Measurements from ENCODE around the gene FARS2. TPM values are rescaled to one million over a fixed set of nuclear protein-coding genes. Genes with fewer than 3 reads are reported as not detected.

The FARS2 gene
- total and polyA plus RNA-seq, 2 donors (not counting 3 experiments of a cell fraction or from before 2014, with no cell fraction given) = 20.2 to 20.5 TPM

DNA sequence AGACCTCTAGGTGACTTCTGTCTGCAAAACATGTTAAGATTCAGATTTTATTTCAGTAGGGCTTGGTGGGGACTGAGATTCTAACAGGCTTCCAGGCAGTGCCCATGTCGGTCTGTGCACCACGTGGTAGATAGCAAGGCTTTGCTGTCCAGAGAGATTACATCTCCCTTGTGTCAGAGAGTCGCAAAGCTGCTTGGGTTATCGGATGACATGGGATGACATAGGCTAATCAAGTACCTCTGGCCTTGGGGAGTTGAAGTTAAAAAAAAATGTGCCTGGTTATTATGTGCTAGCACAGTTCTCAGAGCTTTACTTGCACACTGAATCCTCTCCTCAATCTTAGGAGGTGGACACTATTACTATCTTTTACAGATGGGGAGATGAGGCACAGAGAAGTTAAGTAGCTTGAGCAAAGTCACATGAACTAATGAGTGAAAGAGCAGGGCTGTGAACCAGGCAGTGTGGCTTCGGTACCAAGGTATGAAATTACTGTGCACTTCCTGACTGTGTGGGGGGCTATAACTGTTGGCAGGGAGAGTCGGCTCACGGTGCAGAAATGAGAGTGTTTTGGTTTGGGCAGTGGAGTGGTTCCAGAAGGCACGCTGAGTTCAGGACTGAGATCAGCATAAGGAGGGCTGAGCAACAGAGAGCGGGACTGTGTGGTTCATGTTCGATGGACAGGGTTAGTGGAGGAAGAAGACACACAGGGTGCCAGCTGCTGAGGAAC is 41.1 kb downstream of the FARS2 start:
- POLR2A ChIA-PET = no interaction called here
- no peaks in the 10 kb centered on the region for H3K36me3 ChIP-seq (ENCODE audit: control insufficient read depth in 2 of 2, extremely low read depth in 1 of 2, insufficient read depth in 2 of 2, low read length in 2 of 2)
- H3K79me2 ChIP-seq (ENCODE audit: control insufficient read depth, insufficient read depth, low read length) = no peaks in the 10 kb centered on the region
- CTCF ChIA-PET = interaction anchor here (0.6 to 4.5 kb wide), 8 partner anchors 7 to 245 kb away, joined by 3 to 37 read pairs (median 4); no protein-coding TSS in a partner anchor
- intact Hi-C loops (cut with micrococcal nuclease) = loop anchor here (2.0 kb wide), 1 partner anchor 88 kb away; no protein-coding TSS in a partner anchor
- H3K4me1 ChIP-seq (ENCODE audit: control insufficient read depth, extremely low read depth, insufficient read depth, low read length) = no peaks in the 10 kb centered on the region
- dilution Hi-C loops (cut with MboI; ENCODE audit: extremely low pct_ligation_motif_present, low sequenced_read_pairs) = no loop called here
- no peaks in the 10 kb centered on the region for H3K9me1 ChIP-seq (replicated peaks; ENCODE audit: control insufficient read depth, extremely low read depth, insufficient read depth, low read length)
- H3K9me3 ChIP-seq (replicated peaks; ENCODE audit: control insufficient read depth, insufficient read depth, low read length) = no peaks in the 10 kb centered on the region
- FAIRE-seq (no peak), DNase-seq (ENCODE audit: low read depth, low spot score) (no peak)
- H3K27ac ChIP-seq (ENCODE audit: insufficient read depth, low read depth, low read length) = no peak overlapping the region
- BruUV-seq (replicated peaks) = no TSS peak
- no peak for TF ChIP-seq POLR2A (IDR thresholded peaks at IDR 0.05; ENCODE audit: low read depth, low read length)
- TF ChIP-seq MYC (IDR thresholded peaks at IDR 0.05; ENCODE audit: low read depth, low read length) = no peak
- TF ChIP-seq EZH2 (IDR thresholded peaks at IDR 0.05; ENCODE audit: borderline replicate concordance, low read depth, low read length, severe bottlenecking) = no peak
- no peak for TF ChIP-seq GATA2 (IDR thresholded peaks at IDR 0.05; ENCODE audit: insufficient read depth, insufficient read length, low read depth, low read length)
- TF ChIP-seq FOS (IDR thresholded peaks at IDR 0.05; ENCODE audit: borderline replicate concordance, insufficient read depth, low read length) = no peak
- TF ChIP-seq, protein P1, sequence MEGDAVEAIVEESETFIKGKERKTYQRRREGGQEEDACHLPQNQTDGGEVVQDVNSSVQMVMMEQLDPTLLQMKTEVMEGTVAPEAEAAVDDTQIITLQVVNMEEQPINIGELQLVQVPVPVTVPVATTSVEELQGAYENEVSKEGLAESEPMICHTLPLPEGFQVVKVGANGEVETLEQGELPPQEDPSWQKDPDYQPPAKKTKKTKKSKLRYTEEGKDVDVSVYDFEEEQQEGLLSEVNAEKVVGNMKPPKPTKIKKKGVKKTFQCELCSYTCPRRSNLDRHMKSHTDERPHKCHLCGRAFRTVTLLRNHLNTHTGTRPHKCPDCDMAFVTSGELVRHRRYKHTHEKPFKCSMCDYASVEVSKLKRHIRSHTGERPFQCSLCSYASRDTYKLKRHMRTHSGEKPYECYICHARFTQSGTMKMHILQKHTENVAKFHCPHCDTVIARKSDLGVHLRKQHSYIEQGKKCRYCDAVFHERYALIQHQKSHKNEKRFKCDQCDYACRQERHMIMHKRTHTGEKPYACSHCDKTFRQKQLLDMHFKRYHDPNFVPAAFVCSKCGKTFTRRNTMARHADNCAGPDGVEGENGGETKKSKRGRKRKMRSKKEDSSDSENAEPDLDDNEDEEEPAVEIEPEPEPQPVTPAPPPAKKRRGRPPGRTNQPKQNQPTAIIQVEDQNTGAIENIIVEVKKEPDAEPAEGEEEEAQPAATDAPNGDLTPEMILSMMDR (IDR thresholded peaks at IDR 0.05; ENCODE audit: extremely low read depth in 1 of 2, insufficient read depth in 1 of 2, low read depth in 1 of 2, low read length in 2 of 2) = no peak
- TF ChIP-seq, protein P2, sequence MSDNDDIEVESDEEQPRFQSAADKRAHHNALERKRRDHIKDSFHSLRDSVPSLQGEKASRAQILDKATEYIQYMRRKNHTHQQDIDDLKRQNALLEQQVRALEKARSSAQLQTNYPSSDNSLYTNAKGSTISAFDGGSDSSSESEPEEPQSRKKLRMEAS (IDR thresholded peaks at IDR 0.05; ENCODE audit: insufficient read depth, insufficient read length) = no peak
- TF ChIP-seq POLR2AphosphoS5 (IDR thresholded peaks at IDR 0.05; ENCODE audit: insufficient read depth, low read depth, low read length) = no peak
- TF ChIP-seq JUN (IDR thresholded peaks at IDR 0.05; ENCODE audit: borderline replicate concordance, insufficient read depth, insufficient read length, low read depth) = no peak
- H3K27me3 ChIP-seq (ENCODE audit: control insufficient read depth in 2 of 2, insufficient read depth in 2 of 2, low read length in 2 of 2) = no peaks in the 10 kb centered on the region
- H3K9ac ChIP-seq (replicated peaks; ENCODE audit: extremely low read depth, insufficient read depth, low read length) = no peak overlapping the region
- H3K4me3 ChIP-seq (replicated peaks in 1 of 3; ENCODE audit: insufficient read depth in 1 of 3, low read depth in 1 of 3, low read length in 3 of 3) = no peak overlapping the region
- H3K4me2 ChIP-seq (ENCODE audit: insufficient read depth, low read length) = no peak overlapping the region
- no peak overlapping the region for H2AFZ ChIP-seq (ENCODE audit: low read depth, low read length)
- H4K20me1 ChIP-seq (replicated peaks; ENCODE audit: control insufficient read depth, extremely low read depth, insufficient read depth, low read length) = no peaks in the 10 kb centered on the region
